Measurements from ENCODE around the gene TMEM184B. TPM values are rescaled to one million over a fixed set of nuclear protein-coding genes. Genes with fewer than 3 reads are reported as not detected.

Gene TMEM184B
- total RNA-seq, 1 experiment from 2014 or later: 46.9 TPM

GRCh38 chr22:38258895-38259294, 13.9 kb downstream of the TMEM184B start:
- DNase-seq (ENCODE audit: low read depth): no peak
- in situ Hi-C loops (cut with HindIII; ENCODE audit: low pct_unique_long_range_greater_than_20kb, low sequenced_read_pairs): no loop called here

- no peak for DNase-seq (ENCODE audit: low read depth)
- in situ Hi-C loops (cut with HindIII; ENCODE audit: low pct_unique_long_range_greater_than_20kb, low sequenced_read_pairs): no loop called here
Observed at GRCh38 chr22:38257650-38258250, 15.1 kb downstream of the TMEM184B start.

- in situ Hi-C loops (cut with HindIII; ENCODE audit: low pct_unique_long_range_greater_than_20kb, low sequenced_read_pairs): no loop called here
- DNase-seq (ENCODE audit: low read depth): no peak
Observed at GRCh38 chr22:38257181-38257580, 15.6 kb downstream of the TMEM184B start.

GRCh38 chr22:38255697-38256096, 17.1 kb downstream of the TMEM184B start:
- in situ Hi-C loops (cut with HindIII; ENCODE audit: low pct_unique_long_range_greater_than_20kb, low sequenced_read_pairs): no loop called here
- no peak for DNase-seq (ENCODE audit: low read depth)

- no peak for DNase-seq (ENCODE audit: low read depth)
- in situ Hi-C loops (cut with HindIII; ENCODE audit: low pct_unique_long_range_greater_than_20kb, low sequenced_read_pairs): no loop called here
Observed at GRCh38 chr22:38251341-38251692, 21.5 kb downstream of the TMEM184B start.

- in situ Hi-C loops (cut with HindIII; ENCODE audit: low pct_unique_long_range_greater_than_20kb, low sequenced_read_pairs): no loop called here
- DNase-seq (ENCODE audit: low read depth): no peak
Observed at GRCh38 chr22:38250643-38251340, 22.0 kb downstream of the TMEM184B start.

- in situ Hi-C loops (cut with HindIII; ENCODE audit: low pct_unique_long_range_greater_than_20kb, low sequenced_read_pairs): no loop called here
Observed at GRCh38 chr22:38249803-38250642, 22.8 kb downstream of the TMEM184B start.

GRCh38 chr22:38249301-38249700, 23.5 kb downstream of the TMEM184B start:
- in situ Hi-C loops (cut with HindIII; ENCODE audit: low pct_unique_long_range_greater_than_20kb, low sequenced_read_pairs): no loop called here
- DNase-seq (ENCODE audit: low read depth): no peak

More at GRCh38 chr22:38249803-38250642, 22.8 kb downstream of the TMEM184B start:
- no peak for DNase-seq (ENCODE audit: low read depth)

GRCh38 chr22:38248280-38248679, 24.5 kb downstream of the TMEM184B start:
- DNase-seq (ENCODE audit: low read depth): no peak
- in situ Hi-C loops (cut with HindIII; ENCODE audit: low pct_unique_long_range_greater_than_20kb, low sequenced_read_pairs): no loop called here

GRCh38 chr22:38247713-38248112, 25.1 kb downstream of the TMEM184B start:
- in situ Hi-C loops (cut with HindIII; ENCODE audit: low pct_unique_long_range_greater_than_20kb, low sequenced_read_pairs): no loop called here
- DNase-seq (ENCODE audit: low read depth): no peak

- DNase-seq (ENCODE audit: low read depth): no peak
- in situ Hi-C loops (cut with HindIII; ENCODE audit: low pct_unique_long_range_greater_than_20kb, low sequenced_read_pairs): no loop called here
Observed at GRCh38 chr22:38246692-38247091, 26.1 kb downstream of the TMEM184B start.

- DNase-seq (ENCODE audit: low read depth): no peak
- in situ Hi-C loops (cut with HindIII; ENCODE audit: low pct_unique_long_range_greater_than_20kb, low sequenced_read_pairs): no loop called here
Observed at GRCh38 chr22:38246046-38246658, 26.7 kb downstream of the TMEM184B start.

- DNase-seq (ENCODE audit: low read depth): no peak
- in situ Hi-C loops (cut with HindIII; ENCODE audit: low pct_unique_long_range_greater_than_20kb, low sequenced_read_pairs): no loop called here
Observed at GRCh38 chr22:38244106-38244505, 28.7 kb downstream of the TMEM184B start.

GRCh38 chr22:38243007-38243765, 29.6 kb downstream of the TMEM184B start:
- in situ Hi-C loops (cut with HindIII; ENCODE audit: low pct_unique_long_range_greater_than_20kb, low sequenced_read_pairs): no loop called here
- no peak for DNase-seq (ENCODE audit: low read depth)

- in situ Hi-C loops (cut with HindIII; ENCODE audit: low pct_unique_long_range_greater_than_20kb, low sequenced_read_pairs): no loop called here
- peak; percentile 83 for DNase-seq (ENCODE audit: low read depth)
Observed at GRCh38 chr22:38240734-38241252, 32.0 kb downstream of the TMEM184B start.

GRCh38 chr22:38239101-38239761, 33.6 kb downstream of the TMEM184B start:
- DNase-seq (ENCODE audit: low read depth): peak; percentile 65
- in situ Hi-C loops (cut with HindIII; ENCODE audit: low pct_unique_long_range_greater_than_20kb, low sequenced_read_pairs): no loop called here

- in situ Hi-C loops (cut with HindIII; ENCODE audit: low pct_unique_long_range_greater_than_20kb, low sequenced_read_pairs): no loop called here
- DNase-seq (ENCODE audit: low read depth): no peak
Observed at GRCh38 chr22:38238519-38239071, 34.2 kb downstream of the TMEM184B start.
